A673 (cell line): ENCODE measurements around the gene CDK1. TPM values are rescaled to one million over a fixed set of nuclear protein-coding genes. Genes with fewer than 3 reads are reported as not detected.
A peak's percentile ranks its signal among the peaks of the same experiment; 100 is the strongest.

Experiments used
- BruUV-seq: library from RNA; stranded (reverse); fragments of 400-500 nt; replicated peaks from 2 replicates; lab custom pipeline; 2021; lab: Mats Ljungman, UMichigan
- CTCF ChIA-PET: fragments of 300-600 bp; sonication (Branson Sonifier 250); formaldehyde crosslinking; loops from one replicate; lab custom pipeline; 2022; ENCODE audit warnings: antibody characterized with exemption; lab: Charles Lee
- POLR2A ChIA-PET: fragments of 300-600 bp; sonication (Branson Sonifier 250); formaldehyde crosslinking; loops from one replicate; lab custom pipeline; 2022; ENCODE audit warnings: antibody characterized with exemption; ENCODE audit not compliant: low non-redundant PET; lab: Charles Lee
- DNase-seq: peaks from one replicate; pipeline ENCODE4 v3.0.0-alpha.2; 2015; ENCODE audit warnings: low spot score
- H3K27ac ChIP-seq: fragments of 200-600 bp; sonication (generic); 2 replicates; pipeline ENCODE4 v1.5.1; 2016; ENCODE audit warnings: mixed run types, low read depth, mild to moderate bottlenecking, mixed read lengths, antibody characterized with exemption, low read length; ENCODE audit not compliant: poor library complexity, severe bottlenecking
- H3K27me3 ChIP-seq: fragments of 200-600 bp; sonication (generic); replicated peaks from 2 replicates; pipeline ENCODE4 v1.6.1; 2017; ENCODE audit warnings: mixed run types, low read depth, mild to moderate bottlenecking, mixed read lengths, antibody characterized with exemption, low read length; ENCODE audit not compliant: insufficient read depth, poor library complexity
- H3K36me3 ChIP-seq: fragments of 200-600 bp; sonication (generic); 2 replicates; pipeline ENCODE4 v1.6.1; 2016; ENCODE audit warnings: mixed run types, mild to moderate bottlenecking, mixed read lengths, antibody characterized with exemption, low read length; ENCODE audit not compliant: insufficient read depth, poor library complexity, severe bottlenecking
- H3K4me1 ChIP-seq: fragments of 200-600 bp; sonication (generic); 2 replicates; pipeline ENCODE4 v1.6.1; 2017; ENCODE audit warnings: mixed run types, mild to moderate bottlenecking, mixed read lengths, antibody characterized with exemption, low read length; ENCODE audit not compliant: insufficient read depth, poor library complexity, severe bottlenecking
- H3K4me3 ChIP-seq: fragments of 200-600 bp; sonication (generic); 2 replicates; pipeline ENCODE4 v1.5.1; 2016; ENCODE audit warnings: low read depth, mixed run types, mild to moderate bottlenecking, mixed read lengths, low read length; ENCODE audit not compliant: poor library complexity, severe bottlenecking
- H3K9me3 ChIP-seq: fragments of 200-600 bp; sonication (generic); 2 replicates; pipeline ENCODE4 v1.6.1; 2016; ENCODE audit warnings: mixed run types, low read depth, mild to moderate bottlenecking, mixed read lengths, antibody characterized with exemption, low read length; ENCODE audit not compliant: poor library complexity, severe bottlenecking
- EZH2 ChIP-seq: fragments of 200-600 bp; sonication (generic); IDR thresholded peaks from 2 replicates; pipeline ENCODE4 v1.6.1; 2017; ENCODE audit warnings: borderline replicate concordance, low read depth, mild to moderate bottlenecking, mixed read lengths, antibody characterized with exemption, low read length; ENCODE audit not compliant: poor library complexity, severe bottlenecking
- intact Hi-C: fragments of 100-400 bp; cut with micrococcal nuclease; formaldehyde crosslinking; loops from one replicate; pipeline ENCODE4 v1.10.0; 2022; ENCODE audit not compliant: unreplicated experiment
- total RNA-seq: library from RNA; stranded (reverse); gene quantifications from 2 replicates; pipeline ENCODE4 v1.2.3, GENCODE V29; 2021
- TF ChIP-seq, protein P1 (sequence below): fragments of 300-800, 200-600 bp; sonication (generic); conservative IDR thresholded peaks from 2 replicates; pipeline ENCODE4 v1.5.1; 2017; ENCODE audit warnings: low read depth, mild to moderate bottlenecking, antibody characterized with exemption, low read length, moderate library complexity, mixed read lengths

CDK1 gene
- total RNA-seq, 1 experiment from 2014 or later: 168 TPM

DNA sequence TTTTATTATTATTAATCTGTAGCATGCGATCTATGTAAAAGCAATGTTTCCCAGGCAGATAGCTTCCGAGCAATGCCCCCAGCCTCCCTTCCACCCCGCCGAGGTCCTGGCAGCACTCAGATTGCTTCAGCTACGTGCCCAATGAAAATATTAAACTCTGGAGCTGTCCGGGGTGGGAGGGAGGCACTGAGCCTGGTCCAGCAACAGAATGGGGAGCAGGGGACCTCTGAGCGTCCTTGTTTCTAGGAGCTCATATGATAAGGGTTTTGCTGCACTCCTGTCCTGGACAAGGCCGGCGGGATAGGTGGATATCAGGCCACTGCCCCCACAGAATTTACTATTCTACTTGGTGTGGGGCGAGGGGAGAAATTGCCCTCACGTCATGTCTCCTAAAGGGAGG lies 44.5 kb upstream of the CDK1 start:
- CTCF ChIA-PET: no interaction called here
- Histone ChIP-seq H3K27me3 (no peaks in the 10 kb centered on the region), H3K9me3 (no peaks in the 10 kb centered on the region), H3K4me1 (no peaks in the 10 kb centered on the region), H3K27ac (no peak overlapping the region), H3K36me3 (no peaks in the 10 kb centered on the region), H3K4me3 (peak overlapping the region; percentile 61)
- POLR2A ChIA-PET: no interaction called here
- no peak for DNase-seq
- no TSS peak for BruUV-seq
- intact Hi-C loops: no loop called here
- no peak for TF ChIP-seq EZH2
- TF ChIP-seq, protein P1, sequence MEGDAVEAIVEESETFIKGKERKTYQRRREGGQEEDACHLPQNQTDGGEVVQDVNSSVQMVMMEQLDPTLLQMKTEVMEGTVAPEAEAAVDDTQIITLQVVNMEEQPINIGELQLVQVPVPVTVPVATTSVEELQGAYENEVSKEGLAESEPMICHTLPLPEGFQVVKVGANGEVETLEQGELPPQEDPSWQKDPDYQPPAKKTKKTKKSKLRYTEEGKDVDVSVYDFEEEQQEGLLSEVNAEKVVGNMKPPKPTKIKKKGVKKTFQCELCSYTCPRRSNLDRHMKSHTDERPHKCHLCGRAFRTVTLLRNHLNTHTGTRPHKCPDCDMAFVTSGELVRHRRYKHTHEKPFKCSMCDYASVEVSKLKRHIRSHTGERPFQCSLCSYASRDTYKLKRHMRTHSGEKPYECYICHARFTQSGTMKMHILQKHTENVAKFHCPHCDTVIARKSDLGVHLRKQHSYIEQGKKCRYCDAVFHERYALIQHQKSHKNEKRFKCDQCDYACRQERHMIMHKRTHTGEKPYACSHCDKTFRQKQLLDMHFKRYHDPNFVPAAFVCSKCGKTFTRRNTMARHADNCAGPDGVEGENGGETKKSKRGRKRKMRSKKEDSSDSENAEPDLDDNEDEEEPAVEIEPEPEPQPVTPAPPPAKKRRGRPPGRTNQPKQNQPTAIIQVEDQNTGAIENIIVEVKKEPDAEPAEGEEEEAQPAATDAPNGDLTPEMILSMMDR: no peak

DNA sequence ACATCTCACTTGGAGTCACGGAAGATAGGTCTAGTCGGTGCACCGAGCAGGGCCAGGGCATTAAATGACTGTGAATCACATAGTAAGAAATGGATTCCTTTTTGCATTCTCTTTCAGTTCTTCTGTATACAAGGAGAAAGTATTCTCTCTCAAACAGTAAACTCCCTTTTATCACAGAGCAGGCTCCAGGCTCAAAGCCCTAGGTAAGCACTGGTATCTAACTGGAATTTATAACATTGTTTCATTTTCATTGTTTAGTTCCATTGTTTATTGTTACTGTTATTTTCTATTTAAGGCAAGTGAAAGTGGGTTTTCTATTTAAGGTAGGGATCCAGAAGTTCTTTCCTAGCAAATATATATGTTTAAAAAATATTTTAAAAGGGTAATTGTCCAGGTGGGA lies 44.1 kb upstream of the CDK1 start:
- ChIA-PET CTCF (no interaction called here), POLR2A (no interaction called here)
- BruUV-seq: no TSS peak
- Histone ChIP-seq H3K36me3 (no peaks in the 10 kb centered on the region), H3K27me3 (no peaks in the 10 kb centered on the region), H3K4me1 (no peaks in the 10 kb centered on the region), H3K27ac (no peak overlapping the region), H3K9me3 (no peaks in the 10 kb centered on the region), H3K4me3 (no peak overlapping the region)
- TF ChIP-seq EZH2: no peak
- TF ChIP-seq, protein P1: no peak
- intact Hi-C loops: no loop called here
- DNase-seq: no peak

DNA sequence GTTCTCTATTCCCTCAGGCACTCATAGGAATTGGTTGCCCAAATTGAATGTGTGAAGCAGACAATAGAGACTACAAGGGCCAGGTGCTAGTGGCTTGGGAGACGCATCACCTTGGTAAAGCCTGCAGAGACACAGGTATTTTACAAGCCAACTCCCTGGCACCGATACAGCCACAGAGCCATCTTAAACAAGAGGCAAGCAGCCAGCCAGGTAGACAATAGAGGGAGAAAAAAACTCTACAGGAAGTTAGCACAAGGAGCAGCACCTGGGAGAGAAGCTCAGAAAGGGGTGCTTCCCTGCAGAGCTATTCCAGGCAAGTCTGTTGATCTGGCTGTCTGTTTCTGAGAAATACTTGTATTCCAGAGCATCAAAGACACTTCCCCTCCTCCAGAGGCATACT lies 43.0 kb upstream of the CDK1 start:
- intact Hi-C loops: no loop called here
- H3K27me3 ChIP-seq: no peaks in the 10 kb centered on the region
- POLR2A ChIA-PET: no interaction called here

More for the DNA sequence above, 43.0 kb upstream of the CDK1 start:
- H3K9me3 ChIP-seq: no peaks in the 10 kb centered on the region
- no peak overlapping the region for H3K27ac ChIP-seq
- BruUV-seq: no TSS peak
- H3K36me3 ChIP-seq: no peaks in the 10 kb centered on the region
- CTCF ChIA-PET: no interaction called here
- TF ChIP-seq, protein P1: no peak
- TF ChIP-seq EZH2: no peak
- H3K4me1 ChIP-seq: no peaks in the 10 kb centered on the region
- DNase-seq: no peak
- H3K4me3 ChIP-seq: no peak overlapping the region
